CD8-positive, alpha-beta memory T cell (primary cell): ENCODE data around the gene DNAJC3. TPM values are rescaled to one million over a fixed set of nuclear protein-coding genes. Genes with fewer than 3 reads are reported as not detected.
"Not testable (repeated sequence)": the region's sequence is repeated elsewhere in the genome, so short reads cannot be mapped to it uniquely, and the experiment has no call there.

Experiments used
- CTCF ChIA-PET: fragments of 350-600 bp; sonication (Branson Sonifier 250); formaldehyde crosslinking; loops from one replicate; lab custom pipeline; 2021; ENCODE audit warnings: antibody characterized with exemption; lab: Charles Lee
- POLR2A ChIA-PET: fragments of 350-600 bp; sonication (Branson Sonifier 250); formaldehyde crosslinking; loops from one replicate; lab custom pipeline; 2021; ENCODE audit warnings: antibody characterized with exemption; lab: Charles Lee
- DNase-seq, 5 donors: peaks; one replicate each; pipeline versions ENCODE4 v3.0.0 to v3.0.0-alpha.2; 2020 to 2022; ENCODE audit warnings: mixed read lengths in 1 of 5
- H3K27ac ChIP-seq: one replicate; pipeline ENCODE4 v1.7.0; 2013; ENCODE audit warnings: low read depth, mild to moderate bottlenecking, low read length, moderate library complexity
- H3K27me3 ChIP-seq: 2 replicates; pipeline ENCODE4 v1.7.0; 2013; ENCODE audit warnings: low read length, mild to moderate bottlenecking; ENCODE audit not compliant: insufficient read depth, poor library complexity, severe bottlenecking
- H3K36me3 ChIP-seq: 2 replicates; pipeline ENCODE4 v1.7.0; 2013; ENCODE audit warnings: mild to moderate bottlenecking, low read length, moderate library complexity; ENCODE audit not compliant: insufficient read depth
- H3K4me1 ChIP-seq: 2 replicates; pipeline ENCODE4 v1.7.0; 2013; ENCODE audit warnings: mild to moderate bottlenecking, low read length, moderate library complexity; ENCODE audit not compliant: insufficient read depth
- H3K4me3 ChIP-seq: 2 replicates; pipeline ENCODE4 v1.7.0; 2013; ENCODE audit warnings: mild to moderate bottlenecking, low read length
- H3K9me3 ChIP-seq: 2 replicates; pipeline ENCODE4 v1.7.0; 2013; ENCODE audit warnings: mild to moderate bottlenecking, low read length
- H3K27ac Mint-ChIP-seq, 8 donors: one replicate each; pipeline ENCODE4 v1.8.0; 2020 to 2021; ENCODE audit warnings: mixed read lengths in 8 of 8, mild to moderate bottlenecking in 6 of 8, inconsistent platforms in 3 of 8, moderate library complexity in 3 of 8
- H3K27me3 Mint-ChIP-seq, 2 donors: one replicate each; pipeline ENCODE4 v1.8.0; 2020 to 2021; ENCODE audit warnings: mixed read lengths in 2 of 2, mild to moderate bottlenecking in 1 of 2, moderate library complexity in 1 of 2
- H3K36me3 Mint-ChIP-seq, 3 donors: one replicate each; pipeline ENCODE4 v1.8.0; 2020 to 2021; ENCODE audit warnings: mixed read lengths in 3 of 3, inconsistent platforms in 1 of 3, mild to moderate bottlenecking in 1 of 3
- H3K4me1 Mint-ChIP-seq, 3 donors: one replicate each; pipeline ENCODE4 v1.8.0; 2020 to 2021; ENCODE audit warnings: mixed read lengths in 3 of 3, inconsistent platforms in 1 of 3, mild to moderate bottlenecking in 1 of 3
- H3K4me3 Mint-ChIP-seq, 7 donors: one replicate each; pipeline ENCODE4 v1.8.0; 2020 to 2021; ENCODE audit warnings: mixed read lengths in 7 of 7, mild to moderate bottlenecking in 6 of 7, moderate library complexity in 4 of 7, inconsistent platforms in 2 of 7
- H3K9me3 Mint-ChIP-seq, 5 donors: one replicate each; pipeline ENCODE4 v1.8.0; 2020 to 2022; ENCODE audit warnings: mixed read lengths in 5 of 5, mild to moderate bottlenecking in 3 of 5, moderate library complexity in 2 of 5, inconsistent platforms in 1 of 5
- polyA plus RNA-seq: library from polyadenylated mRNA; unstranded; fragments of 300-500 nt; fragmentation: Illumina TruSeq; gene quantifications from one replicate; pipeline ENCODE4 v1.2.3, GENCODE V29; 2021
- total RNA-seq, 2 experiments: library from RNA; stranded (reverse); gene quantifications; one replicate each; pipeline ENCODE4 v1.2.3, GENCODE V29; 2021

Gene DNAJC3
- total and polyA plus RNA-seq, 3 experiments from 2014 or later: 19.4 to 26.4 (median 26.1) TPM

- Histone ChIP-seq H3K36me3 (no peaks in the 10 kb centered on the region), H3K4me3 (no peak overlapping the region), H3K27ac (no peak overlapping the region), H3K4me1 (no peaks in the 10 kb centered on the region), H3K9me3 (no peaks in the 10 kb centered on the region), H3K27me3 (no peaks in the 10 kb centered on the region)
- CTCF ChIA-PET: no interaction called here
- no peak for DNase-seq
- H3K9me3 Mint-ChIP-seq: peaks cover 0 to 8% (median 4%) of the 10 kb centered on the region in 5 donors
- no peak overlapping the region for H3K4me3 Mint-ChIP-seq
- no peaks in the 10 kb centered on the region for H3K27me3 Mint-ChIP-seq
- POLR2A ChIA-PET: interaction anchor here (0.6 kb wide), 1 partner anchor 29 kb away, joined by 3 read pairs; no protein-coding TSS in a partner anchor
- H3K27ac Mint-ChIP-seq: no peak overlapping the region
- H3K36me3 Mint-ChIP-seq: peaks cover 11 to 17% (median 11%) of the 10 kb centered on the region in 3 donors
- H3K4me1 Mint-ChIP-seq: peaks cover 26 to 54% (median 38%) of the 10 kb centered on the region in 3 donors
These were observed 66.3 kb downstream of the DNAJC3 start for GRCh38 chr13:95743192-95743591.

GRCh38 chr13:95745289-95745688 lies 68.3 kb downstream of the DNAJC3 start:
- H3K9me3 ChIP-seq: no peaks in the 10 kb centered on the region
- H3K27me3 ChIP-seq: no peaks in the 10 kb centered on the region
- POLR2A ChIA-PET: no interaction called here
- Mint-ChIP-seq H3K27ac (peak overlapping the region in 1 of 8 donors; percentile 45), H3K9me3 (peaks cover 0 to 4% (median 4%) of the 10 kb centered on the region in 5 donors), H3K4me1 (peaks cover 26 to 58% (median 44%) of the 10 kb centered on the region in 3 donors), H3K4me3 (no peak overlapping the region), H3K36me3 (peaks cover 12 to 18% (median 14%) of the 10 kb centered on the region in 3 donors), H3K27me3 (no peaks in the 10 kb centered on the region)
- no peaks in the 10 kb centered on the region for H3K4me1 ChIP-seq
- CTCF ChIA-PET: no interaction called here
- DNase-seq: no peak
- no peak overlapping the region for H3K27ac ChIP-seq
- H3K4me3 ChIP-seq: no peak overlapping the region
- no peaks in the 10 kb centered on the region for H3K36me3 ChIP-seq

DNA sequence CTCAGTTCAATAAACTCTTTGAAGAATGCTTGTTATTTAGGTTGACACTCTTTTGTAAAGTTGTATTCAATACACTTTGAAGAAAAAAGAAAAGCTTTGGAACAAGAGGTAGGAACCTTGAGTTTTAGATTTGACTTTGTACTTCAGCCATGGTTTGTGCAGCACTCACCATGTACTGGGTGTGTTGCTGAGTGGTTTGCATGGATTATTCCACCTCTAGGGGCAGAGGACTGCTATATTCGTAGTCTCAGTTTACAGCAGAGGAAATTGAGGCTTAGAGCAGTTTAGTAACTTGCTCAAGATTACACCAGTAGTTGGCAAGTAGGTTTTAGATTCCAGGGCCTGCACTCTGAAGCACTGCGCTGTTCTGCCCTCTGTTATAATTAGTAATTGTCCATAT lies 68.8 kb downstream of the DNAJC3 start:
- POLR2A ChIA-PET: no interaction called here
- peaks cover 0 to 3% (median 2%) of the 10 kb centered on the region in 5 donors for H3K9me3 Mint-ChIP-seq
- no peaks in the 10 kb centered on the region for H3K9me3 ChIP-seq
- no peak overlapping the region for H3K4me3 Mint-ChIP-seq
- no peaks in the 10 kb centered on the region for H3K27me3 Mint-ChIP-seq
- H3K36me3 Mint-ChIP-seq: peaks cover 10 to 17% (median 13%) of the 10 kb centered on the region in 3 donors
- no peaks in the 10 kb centered on the region for H3K27me3 ChIP-seq
- H3K4me1 ChIP-seq: no peaks in the 10 kb centered on the region
- H3K4me1 Mint-ChIP-seq: peaks cover 25 to 56% (median 44%) of the 10 kb centered on the region in 3 donors
- H3K27ac Mint-ChIP-seq: peak overlapping the region in 1 of 8 donors; percentile 45
- no peak overlapping the region for H3K4me3 ChIP-seq
- no peak for DNase-seq
- H3K36me3 ChIP-seq: no peaks in the 10 kb centered on the region
- no peak overlapping the region for H3K27ac ChIP-seq
- CTCF ChIA-PET: no interaction called here

DNA sequence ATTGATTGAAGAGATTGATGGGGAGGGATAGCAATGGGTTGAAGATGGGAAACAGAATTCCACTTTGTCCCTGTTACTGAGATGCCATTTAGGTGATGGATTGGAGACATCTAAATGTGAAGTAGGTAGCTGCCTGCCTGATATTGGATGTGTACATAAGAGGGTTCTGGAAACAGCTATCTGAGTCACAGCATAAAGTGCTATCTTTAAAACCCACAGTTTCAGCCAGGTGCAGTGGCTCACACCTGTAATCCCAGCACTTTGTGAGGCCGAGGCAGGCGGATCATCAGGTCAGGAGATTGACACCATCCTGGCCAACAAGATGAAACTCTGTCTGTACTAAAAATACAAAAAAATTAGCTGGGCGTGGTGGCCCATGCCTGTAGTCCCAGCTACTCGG lies 72.6 kb downstream of the DNAJC3 start:
- no peaks in the 10 kb centered on the region for H3K36me3 ChIP-seq
- H3K27me3 ChIP-seq: no peaks in the 10 kb centered on the region
- Mint-ChIP-seq H3K4me3 (no peak overlapping the region), H3K36me3 (peaks cover 9 to 16% (median 13%) of the 10 kb centered on the region in 3 donors), H3K27ac (peak overlapping the region in 1 of 8 donors; percentile 48), H3K9me3 (no peaks in the 10 kb centered on the region), H3K27me3 (no peaks in the 10 kb centered on the region), H3K4me1 (peaks cover 22 to 42% (median 40%) of the 10 kb centered on the region in 3 donors)
- no peak overlapping the region for H3K27ac ChIP-seq
- H3K4me1 ChIP-seq: no peaks in the 10 kb centered on the region
- DNase-seq: no peak
- POLR2A ChIA-PET: no interaction called here
- H3K9me3 ChIP-seq: no peaks in the 10 kb centered on the region
- CTCF ChIA-PET: no interaction called here
- no peak overlapping the region for H3K4me3 ChIP-seq

- ChIA-PET POLR2A (no interaction called here), CTCF (no interaction called here)
- Histone ChIP-seq H3K27me3 (no peaks in the 10 kb centered on the region), H3K36me3 (no peaks in the 10 kb centered on the region), H3K27ac (no peak overlapping the region), H3K4me3 (no peak overlapping the region), H3K4me1 (no peaks in the 10 kb centered on the region), H3K9me3 (no peaks in the 10 kb centered on the region)
- Mint-ChIP-seq H3K36me3 (peaks cover 13 to 16% (median 15%) of the 10 kb centered on the region in 3 donors), H3K27me3 (no peaks in the 10 kb centered on the region), H3K27ac (no peak overlapping the region), H3K4me3 (no peak overlapping the region), H3K9me3 (no peaks in the 10 kb centered on the region), H3K4me1 (peaks cover 23 to 31% (median 24%) of the 10 kb centered on the region in 3 donors)
- no peak for DNase-seq
These were observed 75.7 kb downstream of the DNAJC3 start for GRCh38 chr13:95752677-95753076.

- Mint-ChIP-seq H3K4me3 (no peak overlapping the region), H3K27me3 (no peaks in the 10 kb centered on the region), H3K4me1 (peaks cover 20 to 34% (median 25%) of the 10 kb centered on the region in 3 donors), H3K27ac (no peak overlapping the region), H3K9me3 (no peaks in the 10 kb centered on the region), H3K36me3 (peaks cover 15 to 24% (median 16%) of the 10 kb centered on the region in 3 donors)
- H3K4me3 ChIP-seq: no peak overlapping the region
- no peaks in the 10 kb centered on the region for H3K4me1 ChIP-seq
- no peaks in the 10 kb centered on the region for H3K27me3 ChIP-seq
- CTCF ChIA-PET: no interaction called here
- H3K9me3 ChIP-seq: no peaks in the 10 kb centered on the region
- POLR2A ChIA-PET: interaction anchor here (0.9 kb wide), 1 partner anchor 50 kb away, joined by 5 read pairs; no protein-coding TSS in a partner anchor
- H3K36me3 ChIP-seq: no peaks in the 10 kb centered on the region
- no peak overlapping the region for H3K27ac ChIP-seq
- DNase-seq: no peak
These were observed 77.1 kb downstream of the DNAJC3 start for GRCh38 chr13:95754069-95754468.

DNA sequence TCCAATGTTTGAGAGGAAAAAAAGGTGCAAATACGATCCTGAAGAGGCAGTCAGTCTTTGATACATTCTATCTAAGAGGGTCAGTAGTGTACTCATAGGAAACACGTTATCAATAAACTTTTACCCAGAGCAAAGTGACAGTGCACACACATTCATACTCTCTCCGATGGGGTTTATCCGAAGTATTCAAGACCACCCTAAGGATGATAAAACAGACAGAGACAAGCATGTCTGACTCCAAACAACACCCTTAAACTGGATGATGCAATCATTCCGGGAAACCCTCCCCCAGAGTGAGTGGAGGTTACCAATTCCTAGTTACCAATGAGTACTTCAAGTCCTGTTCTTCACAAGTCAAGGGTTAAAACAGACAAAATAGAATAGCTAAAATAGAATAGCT lies 79.1 kb downstream of the DNAJC3 start:
- Histone ChIP-seq H3K4me3 (no peak overlapping the region), H3K4me1 (no peaks in the 10 kb centered on the region), H3K27me3 (no peaks in the 10 kb centered on the region), H3K27ac (peak overlapping the region; percentile 44), H3K9me3 (no peaks in the 10 kb centered on the region), H3K36me3 (peaks cover under 1% of the 10 kb centered on the region)
- DNase-seq: no peak
- H3K27me3 Mint-ChIP-seq: no peaks in the 10 kb centered on the region
- CTCF ChIA-PET: no interaction called here
- H3K4me3 Mint-ChIP-seq: no peak overlapping the region
- H3K27ac Mint-ChIP-seq: peak overlapping the region in 1 of 8 donors; percentile 51
- peaks cover 16 to 25% (median 23%) of the 10 kb centered on the region in 3 donors for H3K4me1 Mint-ChIP-seq
- H3K36me3 Mint-ChIP-seq: peaks cover 9 to 36% (median 20%) of the 10 kb centered on the region in 3 donors
- POLR2A ChIA-PET: no interaction called here
- no peaks in the 10 kb centered on the region for H3K9me3 Mint-ChIP-seq

DNA sequence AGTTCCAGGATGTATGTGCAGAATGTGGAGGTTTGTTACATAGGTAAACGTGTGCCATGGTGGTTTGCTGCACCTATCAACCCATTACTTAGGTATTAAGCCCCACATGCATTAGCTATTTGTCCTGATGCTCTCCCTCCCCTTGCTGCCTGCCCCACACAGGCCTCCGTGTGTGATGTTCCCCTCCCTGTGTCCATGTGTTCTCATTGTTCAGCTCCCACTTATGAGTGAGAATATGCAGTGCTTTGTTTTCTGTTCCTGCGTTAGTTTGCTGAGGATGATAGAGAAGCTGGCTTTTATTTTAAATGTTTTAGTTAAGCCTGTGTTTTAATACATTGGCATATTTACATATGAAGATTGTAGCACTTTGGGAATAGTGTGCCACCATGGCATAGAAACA lies 85.7 kb downstream of the DNAJC3 start:
- POLR2A ChIA-PET, H3K9me3 ChIP-seq, H3K4me1 Mint-ChIP-seq, H3K27ac ChIP-seq, H3K4me3 ChIP-seq, H3K27ac Mint-ChIP-seq, DNase-seq, H3K9me3 Mint-ChIP-seq, H3K27me3 ChIP-seq, CTCF ChIA-PET, H3K4me1 ChIP-seq, H3K27me3 Mint-ChIP-seq, H3K4me3 Mint-ChIP-seq: not testable (repeated sequence)
- peaks cover 0 to 74% (median 18%) of the 10 kb centered on the region in 3 donors for H3K36me3 Mint-ChIP-seq
- peaks cover 11% of the 10 kb centered on the region for H3K36me3 ChIP-seq
